ENCODE results near the gene TERB1.

TERB1 gene

GRCh38 chr16:66832190-66832589 is 30.8 kb upstream of the TERB1 start:
- TF ChIP-seq EZH2phosphoT487 (IDR thresholded peaks at IDR 0.05; ENCODE audit: borderline replicate concordance), result no peak
- no peak for TF ChIP-seq CTCF (conservative IDR thresholded peaks at IDR 0.05; ENCODE audit: low read length)
- Histone ChIP-seq H3F3A (ENCODE audit: low read depth) (no peaks in the 10 kb centered on the region), H3K9me2 (replicated peaks; ENCODE audit: low read depth, low read length) (no peaks in the 10 kb centered on the region), H2AFZ (ENCODE audit: low read length) (no peak overlapping the region), H3K9ac (ENCODE audit: low read depth, low read length, poor library complexity, severe bottlenecking) (no peak overlapping the region), H3K9me3 (ENCODE audit: insufficient read depth, low read depth, low read length) (no peaks in the 10 kb centered on the region), H3K79me2 (ENCODE audit: insufficient read depth, low read length) (peaks cover 35% of the 10 kb centered on the region), H3K36me3 (ENCODE audit: insufficient read depth, low read length) (0 out of 2 replicates have a peak, but pooled peaks cover 5% of the 10 kb centered on the region), H3K4me2 (ENCODE audit: low read depth, low read length, poor library complexity, severe bottlenecking) (no peak overlapping the region), H3K27me3 (ENCODE audit: insufficient read depth, low read length, poor library complexity, severe bottlenecking) (no peaks in the 10 kb centered on the region), H3K4me3 (ENCODE audit: low read length, poor library complexity, severe bottlenecking) (no peak overlapping the region), H3K4me1 (ENCODE audit: insufficient read depth, low read length, poor library complexity, severe bottlenecking) (peaks cover 27% of the 10 kb centered on the region), H4K20me1 (ENCODE audit: insufficient read depth, low read length, poor library complexity, severe bottlenecking) (peaks cover 20% of the 10 kb centered on the region)

GRCh38 chr16:66830422-66831404 is 29.3 kb upstream of the TERB1 start, which contains the start of gene NAE1:
NAE1 (minus strand) TSS chr16:66830976; CDS start chr16:66830899, 77 bp downstream.
- Histone ChIP-seq H4K20me1 (ENCODE audit: insufficient read depth, low read length, poor library complexity, severe bottlenecking) (peaks cover 31% of the 10 kb centered on the region), H3K9me2 (replicated peaks; ENCODE audit: low read depth, low read length) (no peaks in the 10 kb centered on the region), H2AFZ (ENCODE audit: low read length) (peak within 1 kb of the TSS; percentile 88), H3K27me3 (ENCODE audit: insufficient read depth, low read length, poor library complexity, severe bottlenecking) (no peaks in the 10 kb centered on the region), H3K79me2 (ENCODE audit: insufficient read depth, low read length) (peaks cover 50% of the 10 kb centered on the region), H3K4me3 (ENCODE audit: low read length, poor library complexity, severe bottlenecking) (peak within 1 kb of the TSS; percentile 83), H3K9me3 (ENCODE audit: insufficient read depth, low read depth, low read length) (no peaks in the 10 kb centered on the region), H3K36me3 (ENCODE audit: insufficient read depth, low read length) (peaks cover 6% of the 10 kb centered on the region; the same call in 1 of the 2 replicates), H3K9ac (ENCODE audit: low read depth, low read length, poor library complexity, severe bottlenecking) (peak within 1 kb of the TSS; percentile 96), H3K4me1 (ENCODE audit: insufficient read depth, low read length, poor library complexity, severe bottlenecking) (peaks cover 37% of the 10 kb centered on the region), H3F3A (ENCODE audit: low read depth) (no peaks in the 10 kb centered on the region), H3K4me2 (ENCODE audit: low read depth, low read length, poor library complexity, severe bottlenecking) (peak within 1 kb of the TSS; percentile 96)
- TF ChIP-seq EZH2phosphoT487 (IDR thresholded peaks at IDR 0.05; ENCODE audit: borderline replicate concordance) (no peak), CTCF (conservative IDR thresholded peaks at IDR 0.05; ENCODE audit: low read length) (peak; percentile 81)

- Histone ChIP-seq H3K4me3 (ENCODE audit: low read length, poor library complexity, severe bottlenecking) (no peak overlapping the region), H3K36me3 (ENCODE audit: insufficient read depth, low read length) (peaks cover 53% of the 10 kb centered on the region), H3K9me3 (ENCODE audit: insufficient read depth, low read depth, low read length) (no peaks in the 10 kb centered on the region), H3F3A (ENCODE audit: low read depth) (no peaks in the 10 kb centered on the region), H3K4me1 (ENCODE audit: insufficient read depth, low read length, poor library complexity, severe bottlenecking) (peaks cover 32% of the 10 kb centered on the region), H4K20me1 (ENCODE audit: insufficient read depth, low read length, poor library complexity, severe bottlenecking) (peaks cover 42% of the 10 kb centered on the region), H3K27me3 (ENCODE audit: insufficient read depth, low read length, poor library complexity, severe bottlenecking) (no peaks in the 10 kb centered on the region), H3K9ac (ENCODE audit: low read depth, low read length, poor library complexity, severe bottlenecking) (no peak overlapping the region), H3K9me2 (replicated peaks; ENCODE audit: low read depth, low read length) (no peaks in the 10 kb centered on the region), H2AFZ (ENCODE audit: low read length) (no peak overlapping the region), H3K4me2 (ENCODE audit: low read depth, low read length, poor library complexity, severe bottlenecking) (peak overlapping the region; percentile 58), H3K79me2 (ENCODE audit: insufficient read depth, low read length) (peaks cover 62% of the 10 kb centered on the region)
- TF ChIP-seq EZH2phosphoT487 (IDR thresholded peaks at IDR 0.05; ENCODE audit: borderline replicate concordance) (no peak), CTCF (conservative IDR thresholded peaks at IDR 0.05; ENCODE audit: low read length) (no peak)
Observed at GRCh38 chr16:66824006-66824405, 22.6 kb upstream of the TERB1 start.

Measured in Loucy (cell line).